ENCODE measurements around the gene ZNF740.

- TF ChIP-seq, protein P1, sequence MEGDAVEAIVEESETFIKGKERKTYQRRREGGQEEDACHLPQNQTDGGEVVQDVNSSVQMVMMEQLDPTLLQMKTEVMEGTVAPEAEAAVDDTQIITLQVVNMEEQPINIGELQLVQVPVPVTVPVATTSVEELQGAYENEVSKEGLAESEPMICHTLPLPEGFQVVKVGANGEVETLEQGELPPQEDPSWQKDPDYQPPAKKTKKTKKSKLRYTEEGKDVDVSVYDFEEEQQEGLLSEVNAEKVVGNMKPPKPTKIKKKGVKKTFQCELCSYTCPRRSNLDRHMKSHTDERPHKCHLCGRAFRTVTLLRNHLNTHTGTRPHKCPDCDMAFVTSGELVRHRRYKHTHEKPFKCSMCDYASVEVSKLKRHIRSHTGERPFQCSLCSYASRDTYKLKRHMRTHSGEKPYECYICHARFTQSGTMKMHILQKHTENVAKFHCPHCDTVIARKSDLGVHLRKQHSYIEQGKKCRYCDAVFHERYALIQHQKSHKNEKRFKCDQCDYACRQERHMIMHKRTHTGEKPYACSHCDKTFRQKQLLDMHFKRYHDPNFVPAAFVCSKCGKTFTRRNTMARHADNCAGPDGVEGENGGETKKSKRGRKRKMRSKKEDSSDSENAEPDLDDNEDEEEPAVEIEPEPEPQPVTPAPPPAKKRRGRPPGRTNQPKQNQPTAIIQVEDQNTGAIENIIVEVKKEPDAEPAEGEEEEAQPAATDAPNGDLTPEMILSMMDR (IDR thresholded peaks at IDR 0.05) = no peak
- TF ChIP-seq POLR2A (IDR thresholded peaks at IDR 0.05) = no peak
These were observed 12.5 kb downstream of the ZNF740 start for GRCh38 chr12:53193040-53193439.

Data from body of pancreas (tissue), 4 donors.